Transverse colon (tissue), 4 donors: ENCODE measurements around the gene PALLD.

Experiments
- EP300 ChIP-seq: sonication (generic); formaldehyde crosslinking; IDR thresholded peaks from one replicate; pipeline ENCODE4 v1.6.1; 2017; ENCODE audit warnings: antibody characterized with exemption, low read depth
- POLR2A ChIP-seq: fragments of 450-650 bp; IDR thresholded peaks from one replicate; pipeline ENCODE4 v1.6.1; 2016; ENCODE audit warnings: antibody characterized with exemption, mild to moderate bottlenecking, moderate library complexity
- POLR2AphosphoS5 ChIP-seq, 3 donors: sonication (generic); formaldehyde crosslinking; IDR thresholded peaks; one replicate each; pipeline ENCODE4 v1.6.1; 2016; ENCODE audit warnings: antibody characterized with exemption in 3 of 3
- TF ChIP-seq, protein P1 (sequence below), 5 experiments: fragments of 200-600 bp in 3 of 5; fragments of 450-650 bp in 2 of 5; sonication (generic) in 3 of 5; IDR thresholded peaks; 1 replicate in 2 of 5; 2 replicates in 3 of 5; pipeline ENCODE4 v1.5.1; 2016 to 2017; ENCODE audit warnings: antibody characterized with exemption in 5 of 5, inconsistent platforms in 3 of 5, mild to moderate bottlenecking in 2 of 5, moderate library complexity in 1 of 5

DNA sequence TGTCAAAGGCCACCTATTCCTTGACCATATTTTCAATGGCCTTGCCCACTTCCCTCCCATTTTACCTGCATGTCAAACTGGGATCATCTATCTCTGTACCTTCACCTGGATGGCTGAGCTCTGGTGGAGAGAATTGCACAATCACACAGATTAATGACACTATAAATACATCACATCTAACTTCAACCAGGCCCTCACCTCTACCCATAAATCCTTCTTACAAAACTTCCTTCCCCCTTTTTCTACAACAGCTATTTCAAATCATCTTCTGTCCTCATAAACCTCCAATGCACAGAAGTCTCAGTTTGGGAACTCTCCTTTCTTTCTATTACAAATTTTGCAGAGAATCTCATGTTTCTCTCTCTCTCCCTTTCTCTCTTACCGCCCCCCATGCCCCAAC, 9.2 kb downstream of the PALLD start:
- TF ChIP-seq, protein P1, sequence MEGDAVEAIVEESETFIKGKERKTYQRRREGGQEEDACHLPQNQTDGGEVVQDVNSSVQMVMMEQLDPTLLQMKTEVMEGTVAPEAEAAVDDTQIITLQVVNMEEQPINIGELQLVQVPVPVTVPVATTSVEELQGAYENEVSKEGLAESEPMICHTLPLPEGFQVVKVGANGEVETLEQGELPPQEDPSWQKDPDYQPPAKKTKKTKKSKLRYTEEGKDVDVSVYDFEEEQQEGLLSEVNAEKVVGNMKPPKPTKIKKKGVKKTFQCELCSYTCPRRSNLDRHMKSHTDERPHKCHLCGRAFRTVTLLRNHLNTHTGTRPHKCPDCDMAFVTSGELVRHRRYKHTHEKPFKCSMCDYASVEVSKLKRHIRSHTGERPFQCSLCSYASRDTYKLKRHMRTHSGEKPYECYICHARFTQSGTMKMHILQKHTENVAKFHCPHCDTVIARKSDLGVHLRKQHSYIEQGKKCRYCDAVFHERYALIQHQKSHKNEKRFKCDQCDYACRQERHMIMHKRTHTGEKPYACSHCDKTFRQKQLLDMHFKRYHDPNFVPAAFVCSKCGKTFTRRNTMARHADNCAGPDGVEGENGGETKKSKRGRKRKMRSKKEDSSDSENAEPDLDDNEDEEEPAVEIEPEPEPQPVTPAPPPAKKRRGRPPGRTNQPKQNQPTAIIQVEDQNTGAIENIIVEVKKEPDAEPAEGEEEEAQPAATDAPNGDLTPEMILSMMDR (IDR thresholded peaks at IDR 0.05) = no peak
- TF ChIP-seq POLR2A (no peak), EP300 (no peak), POLR2AphosphoS5 (IDR thresholded peaks at IDR 0.05) (no peak)
